Head of caudate nucleus (tissue), 42 donors: ENCODE measurements around the gene DKK2.
A peak's percentile ranks its signal among the peaks of the same experiment; 100 is the strongest.

Experiments used
- DNase-seq, 42 donors: peaks; one replicate each; pipeline versions ENCODE4 v3.0.0 to v3.0.0-alpha.2; 2020 to 2021; ENCODE audit warnings: mixed read lengths in 7 of 42
- intact Hi-C: fragments of 100-400 bp; cut with DNase I; formaldehyde crosslinking; loops from one replicate; pipeline ENCODE4 v1.15.0; 2022

Gene DKK2

GRCh38 chr4:107035819-107036583 is at the start of gene DKK2:
Gene DKK2, minus strand, starts transcription at chr4:107036313. Its CDS starts 722 bp downstream, at chr4:107035591.
- intact Hi-C loops = loop anchor here (10.0 kb wide), 1 partner anchor 629 kb away; no protein-coding TSS in a partner anchor
- peak; percentile 12 to 83 (median 54) for DNase-seq

- no peak for DNase-seq
- intact Hi-C loops = no loop called here
These were observed 41.1 kb upstream of the DKK2 start for GRCh38 chr4:107077192-107077591.

GRCh38 chr4:107072836-107073736 is 37.0 kb upstream of the DKK2 start:
- DNase-seq = no peak
- intact Hi-C loops = no loop called here

GRCh38 chr4:107071108-107071507 is 35.0 kb upstream of the DKK2 start:
- intact Hi-C loops = no loop called here
- no peak for DNase-seq

GRCh38 chr4:107069049-107069448 is 32.9 kb upstream of the DKK2 start:
- DNase-seq = no peak
- intact Hi-C loops = no loop called here

- intact Hi-C loops = no loop called here
- DNase-seq = no peak
These were observed 32.0 kb upstream of the DKK2 start for GRCh38 chr4:107068116-107068515.

GRCh38 chr4:107066621-107067020 is 30.5 kb upstream of the DKK2 start:
- DNase-seq = no peak

GRCh38 chr4:107065201-107065600 is 29.1 kb upstream of the DKK2 start:
- DNase-seq = no peak
- intact Hi-C loops = no loop called here

More at GRCh38 chr4:107066621-107067020, 30.5 kb upstream of the DKK2 start:
- intact Hi-C loops = no loop called here

GRCh38 chr4:107060388-107060787 is 24.3 kb upstream of the DKK2 start:
- intact Hi-C loops = no loop called here
- no peak for DNase-seq

- intact Hi-C loops = no loop called here
- no peak for DNase-seq
These were observed 22.7 kb upstream of the DKK2 start for GRCh38 chr4:107058828-107059227.

GRCh38 chr4:107050525-107051135 is 14.5 kb upstream of the DKK2 start:
- no peak for DNase-seq
- intact Hi-C loops = no loop called here

GRCh38 chr4:107046261-107046660 is 10.1 kb upstream of the DKK2 start:
- no peak for DNase-seq
- intact Hi-C loops = no loop called here

- DNase-seq = no peak
These were observed 8.1 kb upstream of the DKK2 start for GRCh38 chr4:107044170-107044569.

GRCh38 chr4:107037199-107037584 is 1.1 kb upstream of the DKK2 start:
- DNase-seq = peak; percentile 18 to 84 (median 68)
- intact Hi-C loops = loop anchor here (10.0 kb wide), 1 partner anchor 628 kb away; no protein-coding TSS in a partner anchor

More at GRCh38 chr4:107044170-107044569, 8.1 kb upstream of the DKK2 start:
- intact Hi-C loops = no loop called here

GRCh38 chr4:107036584-107037198 is 578 bp upstream of the DKK2 start:
- intact Hi-C loops = loop anchor here (10.0 kb wide), 1 partner anchor 628 kb away; no protein-coding TSS in a partner anchor
- peak in 15 of 42 donors; percentile 2 to 41 (median 13) for DNase-seq

GRCh38 chr4:107034996-107035818 is 906 bp downstream of the DKK2 start:
- intact Hi-C loops = loop anchor here (10.0 kb wide), 1 partner anchor 630 kb away; no protein-coding TSS in a partner anchor
- DNase-seq = peak in 39 of 42 donors; percentile 3 to 63 (median 20)

GRCh38 chr4:107034091-107034995 is 1.8 kb downstream of the DKK2 start:
- DNase-seq = peak; percentile 27 to 80 (median 60)
- intact Hi-C loops = loop anchor here (10.0 kb wide), 1 partner anchor 630 kb away; no protein-coding TSS in a partner anchor
